Neural progenitor cell (in vitro differentiated cells): Measurements from ENCODE around the gene AKAP6. TPM values are rescaled to one million over a fixed set of nuclear protein-coding genes. Genes with fewer than 3 reads are reported as not detected.

Experiments
- DNase-seq: peaks from one replicate; pipeline ENCODE4 v3.0.0-alpha.2; 2016; ENCODE audit warnings: low spot score
- H2AFZ ChIP-seq: fragments of 200-600 bp; sonication (generic); replicated peaks from 2 replicates; pipeline ENCODE4 v1.6.1; 2016; ENCODE audit warnings: antibody characterized with exemption
- H3F3A ChIP-seq: fragments of 200-600 bp; sonication (generic); 2 replicates; pipeline ENCODE4 v1.6.1; 2016; ENCODE audit warnings: antibody characterized with exemption, low read depth
- H3K27ac ChIP-seq: fragments of 200-600 bp; sonication (generic); 2 replicates; pipeline ENCODE4 v1.5.1; 2016; ENCODE audit warnings: mild to moderate bottlenecking
- H3K27me3 ChIP-seq: fragments of 200-600 bp; sonication (generic); 2 replicates; pipeline ENCODE4 v1.6.1; 2016; ENCODE audit warnings: mild to moderate bottlenecking, moderate library complexity
- H3K36me3 ChIP-seq: fragments of 200-600 bp; sonication (generic); 2 replicates; pipeline ENCODE4 v1.5.1; 2016
- H3K4me1 ChIP-seq: fragments of 200-600 bp; sonication (generic); 2 replicates; pipeline ENCODE4 v1.6.1; 2016; ENCODE audit warnings: mixed run types
- H3K4me2 ChIP-seq: fragments of 200-600 bp; sonication (generic); 2 replicates; pipeline ENCODE4 v1.6.1; 2016
- H3K4me3 ChIP-seq: fragments of 200-600 bp; sonication (generic); 2 replicates; pipeline ENCODE4 v1.5.1; 2016
- H3K79me2 ChIP-seq: fragments of 200-600 bp; sonication (generic); 2 replicates; pipeline ENCODE4 v1.6.1; 2016; ENCODE audit warnings: low read depth
- H3K9ac ChIP-seq: fragments of 200-600 bp; sonication (generic); 2 replicates; pipeline ENCODE4 v1.6.1; 2016
- H3K9me3 ChIP-seq: fragments of 200-600 bp; sonication (generic); 2 replicates; pipeline ENCODE4 v1.5.1; 2016; ENCODE audit warnings: low read depth
- H4K20me1 ChIP-seq: fragments of 200-600 bp; sonication (generic); 2 replicates; pipeline ENCODE4 v1.6.1; 2016; ENCODE audit warnings: low read depth
- H3K27ac Mint-ChIP-seq: 3 replicates; pipeline ENCODE4 v1.8.0; 2021; ENCODE audit warnings: mixed read lengths
- H3K27me3 Mint-ChIP-seq: 2 replicates; pipeline ENCODE4 v1.8.0; 2022; ENCODE audit warnings: low read depth, mild to moderate bottlenecking, inconsistent platforms, moderate library complexity, mixed read lengths; ENCODE audit not compliant: insufficient read depth
- H3K36me3 Mint-ChIP-seq: 3 replicates; pipeline ENCODE4 v1.8.0; 2021; ENCODE audit warnings: mixed read lengths
- H3K4me1 Mint-ChIP-seq: 3 replicates; pipeline ENCODE4 v1.8.0; 2021; ENCODE audit warnings: mixed read lengths
- H3K4me3 Mint-ChIP-seq: 3 replicates; pipeline ENCODE4 v1.8.0; 2021; ENCODE audit warnings: mild to moderate bottlenecking, moderate library complexity, mixed read lengths
- H3K9me3 Mint-ChIP-seq: 3 replicates; pipeline ENCODE4 v1.8.0; 2020; ENCODE audit warnings: mixed read lengths
- CTCF ChIP-seq: fragments of 200-600 bp; sonication (generic); IDR thresholded peaks from 2 replicates; pipeline ENCODE4 v1.5.1; 2017; ENCODE audit warnings: antibody characterized with exemption, mild to moderate bottlenecking
- EZH2 ChIP-seq: fragments of 200-600 bp; sonication (generic); IDR thresholded peaks from 2 replicates; pipeline ENCODE4 v1.6.1; 2017; ENCODE audit warnings: antibody characterized with exemption, mild to moderate bottlenecking, moderate library complexity
- EZH2phosphoT487 ChIP-seq: fragments of 200-600 bp; sonication (generic); IDR thresholded peaks from 2 replicates; pipeline ENCODE4 v1.6.1; 2017; ENCODE audit warnings: antibody characterized with exemption
- total RNA-seq: library from RNA; depleted of rRNA; stranded (reverse); fragments of >200 nt; gene quantifications from 2 replicates; pipeline ENCODE4 v1.2.3, GENCODE V29; 2015; ENCODE audit warnings: low replicate concordance

The AKAP6 gene
- total RNA-seq, 1 donor from 2014 or later: 3.7 TPM

- Histone ChIP-seq H3F3A (no peaks in the 10 kb centered on the region), H2AFZ (no peak overlapping the region), H3K4me1 (peaks cover 20% of the 10 kb centered on the region), H3K4me2 (no peak overlapping the region), H3K9ac (no peak overlapping the region), H4K20me1 (no peaks in the 10 kb centered on the region), H3K27me3 (no peaks in the 10 kb centered on the region), H3K79me2 (no peaks in the 10 kb centered on the region), H3K9me3 (no peaks in the 10 kb centered on the region), H3K27ac (no peak overlapping the region), H3K4me3 (no peak overlapping the region), H3K36me3 (no peaks in the 10 kb centered on the region)
- no peak for TF ChIP-seq EZH2
- TF ChIP-seq CTCF: no peak
- no peak for TF ChIP-seq EZH2phosphoT487
- Mint-ChIP-seq H3K4me1 (peaks cover 14% of the 10 kb centered on the region), H3K27me3 (peaks cover 3% of the 10 kb centered on the region), H3K9me3 (no peaks in the 10 kb centered on the region), H3K27ac (no peak overlapping the region), H3K36me3 (no peaks in the 10 kb centered on the region), H3K4me3 (no peak overlapping the region)
- no peak for DNase-seq
Observed at GRCh38 chr14:32567543-32568384, 238.7 kb downstream of the AKAP6 start.

- H3K79me2 ChIP-seq: no peaks in the 10 kb centered on the region
- no peak overlapping the region for H3K9ac ChIP-seq
- no peaks in the 10 kb centered on the region for H3F3A ChIP-seq
- no peaks in the 10 kb centered on the region for H3K36me3 ChIP-seq
- TF ChIP-seq EZH2phosphoT487 (no peak), EZH2 (no peak), CTCF (no peak)
- no peak overlapping the region for H3K4me3 ChIP-seq
- H3K27me3 ChIP-seq: no peaks in the 10 kb centered on the region
- Mint-ChIP-seq H3K4me1 (peaks cover 19% of the 10 kb centered on the region), H3K36me3 (no peaks in the 10 kb centered on the region), H3K27me3 (no peaks in the 10 kb centered on the region), H3K4me3 (no peak overlapping the region), H3K27ac (no peak overlapping the region), H3K9me3 (no peaks in the 10 kb centered on the region)
- H2AFZ ChIP-seq: no peak overlapping the region
- peak overlapping the region; percentile 46 for H3K4me2 ChIP-seq
- no peaks in the 10 kb centered on the region for H4K20me1 ChIP-seq
- H3K27ac ChIP-seq: no peak overlapping the region
- no peaks in the 10 kb centered on the region for H3K9me3 ChIP-seq
- peak; percentile 15 for DNase-seq
- H3K4me1 ChIP-seq: peaks cover 25% of the 10 kb centered on the region
Observed at GRCh38 chr14:32571551-32571950, 242.5 kb downstream of the AKAP6 start.

GRCh38 chr14:32571995-32572866, 243.1 kb downstream of the AKAP6 start:
- H3K4me1 Mint-ChIP-seq: peaks cover 23% of the 10 kb centered on the region
- no peak overlapping the region for H3K27ac Mint-ChIP-seq
- H3K36me3 Mint-ChIP-seq: no peaks in the 10 kb centered on the region
- no peaks in the 10 kb centered on the region for H3F3A ChIP-seq
- H3K9me3 ChIP-seq: no peaks in the 10 kb centered on the region
- no peaks in the 10 kb centered on the region for H4K20me1 ChIP-seq
- no peaks in the 10 kb centered on the region for H3K36me3 ChIP-seq
- TF ChIP-seq CTCF (no peak), EZH2 (no peak), EZH2phosphoT487 (no peak)
- H3K9me3 Mint-ChIP-seq: no peaks in the 10 kb centered on the region
- peaks cover 25% of the 10 kb centered on the region for H3K4me1 ChIP-seq
- H3K4me2 ChIP-seq: peak overlapping the region; percentile 46
- H3K27me3 Mint-ChIP-seq: no peaks in the 10 kb centered on the region
- H3K79me2 ChIP-seq: no peaks in the 10 kb centered on the region
- no peak overlapping the region for H3K4me3 ChIP-seq
- H3K9ac ChIP-seq: no peak overlapping the region
- no peak overlapping the region for H2AFZ ChIP-seq
- no peak overlapping the region for H3K4me3 Mint-ChIP-seq
- no peak for DNase-seq
- no peak overlapping the region for H3K27ac ChIP-seq
- no peaks in the 10 kb centered on the region for H3K27me3 ChIP-seq
